GM21723 (cell line): ENCODE measurements around the gene ALKBH7.

Experiments
- ATAC-seq: cut with Tn5 transposase; IDR thresholded peaks from one replicate; pipeline ENCODE4 v1.9.1; 2021; ENCODE audit warnings: mild to moderate bottlenecking, moderate library complexity; ENCODE audit not compliant: unreplicated experiment

ALKBH7 gene

GRCh38 chr19:6364353-6364752 is 8.2 kb upstream of the ALKBH7 start:
- no peak for ATAC-seq

GRCh38 chr19:6373096-6373812 is 660 bp downstream of the ALKBH7 start:
- ATAC-seq: peak; percentile 48

GRCh38 chr19:6373813-6374108 is 1.2 kb downstream of the ALKBH7 start:
- no peak for ATAC-seq

GRCh38 chr19:6374161-6374709 is 1.6 kb downstream of the ALKBH7 start:
- no peak for ATAC-seq

GRCh38 chr19:6374711-6375410 is 2.3 kb downstream of the ALKBH7 start:
- ATAC-seq: no peak

GRCh38 chr19:6375411-6376010 is 2.9 kb downstream of the ALKBH7 start, which contains the start of gene PSPN:
TSS of gene PSPN (minus strand) at chr19:6375933. CDS start at chr19:6375849, 84 bp downstream.
- no peak for ATAC-seq

- ATAC-seq: no peak
Measured at GRCh38 chr19:6376512-6377190, 4.1 kb downstream of the ALKBH7 start.

- ATAC-seq: no peak
Measured at GRCh38 chr19:6378041-6378440, 5.4 kb downstream of the ALKBH7 start.

GRCh38 chr19:6378486-6378885 is 5.9 kb downstream of the ALKBH7 start:
- ATAC-seq: no peak

GRCh38 chr19:6379744-6380143 is 7.2 kb downstream of the ALKBH7 start:
- ATAC-seq: no peak

GRCh38 chr19:6381030-6381750 is 8.6 kb downstream of the ALKBH7 start:
- no peak for ATAC-seq

- no peak for ATAC-seq
Measured at GRCh38 chr19:6383188-6383587, 10.6 kb downstream of the ALKBH7 start.

- ATAC-seq: no peak
Measured at GRCh38 chr19:6384381-6384780, 11.8 kb downstream of the ALKBH7 start.

- ATAC-seq: no peak
Measured at GRCh38 chr19:6387372-6387771, 14.8 kb downstream of the ALKBH7 start.

- peak; percentile 6 for ATAC-seq
Measured at GRCh38 chr19:6392221-6393073, 19.9 kb downstream of the ALKBH7 start.

- peak; percentile 84 for ATAC-seq
Measured at GRCh38 chr19:6393074-6393982, 20.7 kb downstream of the ALKBH7 start, which contains the start of gene GTF2F1. TSS of gene GTF2F1 (minus strand) at chr19:6393164. CDS start at chr19:6392995, 169 bp downstream.

GRCh38 chr19:6393983-6394412 is 21.4 kb downstream of the ALKBH7 start:
- no peak for ATAC-seq

- ATAC-seq: no peak
Measured at GRCh38 chr19:6394831-6395230, 22.2 kb downstream of the ALKBH7 start.

- ATAC-seq: no peak
Measured at GRCh38 chr19:6396305-6396704, 23.7 kb downstream of the ALKBH7 start.
